Measurements from ENCODE around the gene LGR4. TPM values are rescaled to one million over a fixed set of nuclear protein-coding genes. Genes with fewer than 3 reads are reported as not detected.

Gene LGR4
- total and polyA plus RNA-seq, 10 of the 15 experiments (the other 5 are each of a cell fraction or from before 2014, with no cell fraction given) = under 0.01 to 0.64 (median 0.04) TPM; not detected in 5

DNA sequence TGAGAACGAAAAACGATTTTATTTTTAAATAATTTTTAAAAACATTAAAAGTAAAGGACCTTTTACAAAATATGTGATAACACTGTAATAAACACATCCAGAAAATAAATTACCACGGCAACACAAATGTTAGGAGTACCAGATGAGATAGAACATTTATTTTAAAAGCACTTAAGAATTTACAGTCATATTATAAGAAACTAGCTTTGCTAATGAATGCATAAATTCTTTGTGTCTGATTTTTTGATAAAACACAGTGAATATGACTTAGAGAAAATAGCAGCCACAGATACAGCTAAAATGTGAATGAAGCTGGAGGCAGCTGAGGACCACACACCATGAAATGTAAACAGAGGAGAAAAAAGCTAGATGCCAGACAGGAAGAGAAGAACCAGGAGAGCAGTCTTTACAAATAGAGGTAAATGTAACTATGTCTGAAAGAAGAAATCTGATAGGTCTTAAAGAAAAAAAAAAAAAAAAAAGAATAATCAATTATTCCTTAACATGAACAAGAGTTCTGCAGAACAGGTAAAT lies 124.2 kb downstream of the LGR4 start:
- no peak overlapping the region for H3K4me3 ChIP-seq
- no peak overlapping the region for H3K27ac ChIP-seq (ENCODE audit: control insufficient read depth, insufficient read depth)
- no peaks in the 10 kb centered on the region for H3K4me1 ChIP-seq (ENCODE audit: control insufficient read depth, insufficient read depth, low read length)
- H3K27me3 ChIP-seq (replicated peaks in 1 of 2; ENCODE audit: control insufficient read depth in 2 of 2, insufficient read depth in 2 of 2, low read length in 1 of 2) = no peaks in the 10 kb centered on the region
- SMC1A ChIA-PET (ENCODE audit: uncharacterized antibody, unreplicated experiment) = interaction anchor here (0.6 to 1.6 kb wide), 4 partner anchors 13 to 1085 kb away, joined by 3 read pairs; no protein-coding TSS in a partner anchor
- FAIRE-seq = no peak
- DNase-seq (ENCODE audit: low read depth, low spot score) = no peak
- no TSS peak for BruUV-seq (replicated peaks)
- POLR2A ChIA-PET = no interaction called here
- in situ Hi-C loops (cut with MboI) (no loop called here), intact Hi-C loops (cut with micrococcal nuclease; ENCODE audit: unreplicated experiment) (no loop called here)
- RAD21 ChIA-PET (ENCODE audit: unreplicated experiment) = no interaction called here
- TF ChIP-seq GATAD2B (conservative IDR thresholded peaks at IDR 0.05; ENCODE audit: low read depth) (no peak), BCLAF1 (IDR thresholded peaks at IDR 0.05) (no peak), SREBF2 (IDR thresholded peaks at IDR 0.05; ENCODE audit: low read length) (no peak), SPI1 (IDR thresholded peaks at IDR 0.05; ENCODE audit: borderline replicate concordance, insufficient read depth, low read depth, low read length) (no peak)
- no peak overlapping the region for H2AFZ ChIP-seq (ENCODE audit: control insufficient read depth, low read depth, low read length)
- H3K36me3 ChIP-seq (ENCODE audit: control insufficient read depth in 2 of 2, insufficient read depth in 2 of 2, low read length in 1 of 2) = no peaks in the 10 kb centered on the region; a peak in 1 of 4 replicates
- CTCF ChIA-PET = interaction anchor here (0.8 to 1.8 kb wide), 2 partner anchors 18 to 137 kb away, joined by 3 to 4 read pairs; no protein-coding TSS in a partner anchor
- no peak overlapping the region for H3K9ac ChIP-seq (ENCODE audit: control insufficient read depth, insufficient read depth, low read length)
- ATAC-seq = no peak
- H3K4me2 ChIP-seq (ENCODE audit: control insufficient read depth, insufficient read depth) = no peak overlapping the region
- H3K9me3 ChIP-seq (replicated peaks; ENCODE audit: control insufficient read depth, insufficient read depth, low read length) = no peaks in the 10 kb centered on the region
- WGBS (ENCODE audit: insufficient coverage, insufficient replicate concordance, low lambda C conversion rate, missing lambda C conversion rate) = 48% methylated on average over 3 of the region's 3 CpGs
- H4K20me1 ChIP-seq (ENCODE audit: control insufficient read depth, insufficient read depth) = no peaks in the 10 kb centered on the region
- no peaks in the 10 kb centered on the region for H3K79me2 ChIP-seq (ENCODE audit: control insufficient read depth, insufficient read depth, low read length)

Data from GM12878 (cell line).